ENCODE measurements around the gene TMEM164. TPM values are rescaled to one million over a fixed set of nuclear protein-coding genes. Genes with fewer than 3 reads are reported as not detected.

The TMEM164 gene
- polyA plus RNA-seq, 1 donor (not counting 4 experiments of a cell fraction or from before 2014, with no cell fraction given): 15.3 TPM

GRCh38 chrX:109995155-109995554 is 7.8 kb upstream of the TMEM164 start:
- Histone ChIP-seq H3K9me3 (ENCODE audit: control insufficient read depth, low read depth, low read length) (no peaks in the 10 kb centered on the region), H3K79me2 (ENCODE audit: control insufficient read depth, insufficient read depth, low read length) (no peaks in the 10 kb centered on the region), H3K27me3 (ENCODE audit: control insufficient read depth, extremely low read depth, insufficient read depth, low read length) (peaks cover 4% of the 10 kb centered on the region), H3K4me2 (ENCODE audit: control insufficient read depth, extremely low read depth, insufficient read depth, low read depth, low read length) (no peak overlapping the region), H3K9me1 (ENCODE audit: control insufficient read depth, extremely low read depth, insufficient read depth, low read length) (no peaks in the 10 kb centered on the region), H4K20me1 (ENCODE audit: control insufficient read depth, extremely low read depth, insufficient read depth, low read length) (no peaks in the 10 kb centered on the region), H3K36me3 (ENCODE audit: control insufficient read depth in 2 of 2, extremely low read depth in 1 of 2, insufficient read depth in 2 of 2, low read length in 2 of 2) (no peaks in the 10 kb centered on the region), H3K4me3 (ENCODE audit: control insufficient read depth in 2 of 3, extremely low read depth in 1 of 3, insufficient read depth in 2 of 3, low read depth in 1 of 3, low read length in 3 of 3) (no peak overlapping the region), H3K4me1 (ENCODE audit: control insufficient read depth, extremely low read depth, insufficient read depth, low read length) (no peaks in the 10 kb centered on the region), H2AFZ (ENCODE audit: control insufficient read depth, low read length) (no peak overlapping the region), H3K27ac (ENCODE audit: control insufficient read depth, insufficient read depth, low read length) (no peak overlapping the region), H3K9ac (ENCODE audit: control insufficient read depth, extremely low read depth, insufficient read depth, low read length) (no peak overlapping the region)
- FAIRE-seq: no peak
- dilution Hi-C loops (cut with MboI; ENCODE audit: extremely low pct_ligation_motif_present, low sequenced_read_pairs): no loop called here
- no peak for DNase-seq (ENCODE audit: low read depth, low spot score)
- TF ChIP-seq EZH2 (IDR thresholded peaks at IDR 0.05; ENCODE audit: low read length) (no peak), CTCF (optimal IDR thresholded peaks at IDR 0.05 in 1 of 3, IDR thresholded peaks at IDR 0.05 in 1 of 3, conservative IDR thresholded peaks at IDR 0.05 in 1 of 3; ENCODE audit: extremely low read depth in 1 of 3, insufficient read depth in 2 of 3, low read length in 3 of 3) (no peak)

GRCh38 chrX:109997786-109998452 is 5.0 kb upstream of the TMEM164 start:
- Histone ChIP-seq H3K4me3 (ENCODE audit: control insufficient read depth in 2 of 3, extremely low read depth in 1 of 3, insufficient read depth in 2 of 3, low read depth in 1 of 3, low read length in 3 of 3) (no peak overlapping the region), H3K9me1 (ENCODE audit: control insufficient read depth, extremely low read depth, insufficient read depth, low read length) (no peaks in the 10 kb centered on the region), H3K36me3 (ENCODE audit: control insufficient read depth in 2 of 2, extremely low read depth in 1 of 2, insufficient read depth in 2 of 2, low read length in 2 of 2) (no peaks in the 10 kb centered on the region), H3K27ac (ENCODE audit: control insufficient read depth, insufficient read depth, low read length) (no peak overlapping the region), H2AFZ (ENCODE audit: control insufficient read depth, low read length) (no peak overlapping the region), H3K4me2 (ENCODE audit: control insufficient read depth, extremely low read depth, insufficient read depth, low read depth, low read length) (no peak overlapping the region), H4K20me1 (ENCODE audit: control insufficient read depth, extremely low read depth, insufficient read depth, low read length) (no peaks in the 10 kb centered on the region), H3K79me2 (ENCODE audit: control insufficient read depth, insufficient read depth, low read length) (no peaks in the 10 kb centered on the region), H3K9ac (ENCODE audit: control insufficient read depth, extremely low read depth, insufficient read depth, low read length) (no peak overlapping the region), H3K27me3 (ENCODE audit: control insufficient read depth, extremely low read depth, insufficient read depth, low read length) (no peaks in the 10 kb centered on the region), H3K4me1 (ENCODE audit: control insufficient read depth, extremely low read depth, insufficient read depth, low read length) (peaks cover 2% of the 10 kb centered on the region), H3K9me3 (ENCODE audit: control insufficient read depth, low read depth, low read length) (no peaks in the 10 kb centered on the region)
- TF ChIP-seq EZH2 (IDR thresholded peaks at IDR 0.05; ENCODE audit: low read length): no peak
- TF ChIP-seq CTCF (optimal IDR thresholded peaks at IDR 0.05 in 1 of 3, IDR thresholded peaks at IDR 0.05 in 1 of 3, conservative IDR thresholded peaks at IDR 0.05 in 1 of 3; ENCODE audit: extremely low read depth in 1 of 3, insufficient read depth in 2 of 3, low read length in 3 of 3): no peak
- DNase-seq (ENCODE audit: low read depth, low spot score) (no peak), FAIRE-seq (no peak)
- dilution Hi-C loops (cut with MboI; ENCODE audit: extremely low pct_ligation_motif_present, low sequenced_read_pairs): no loop called here
